Fibroblast of lung (primary cell): Measurements from ENCODE around the gene SNORC.
"Not testable (repeated sequence)": the region's sequence is repeated elsewhere in the genome, so short reads cannot be mapped to it uniquely, and the experiment has no call there.

ENCODE experiments used
- EZH2 ChIP-seq: IDR thresholded peaks from 2 replicates; pipeline ENCODE4 v1.5.1; 2012; ENCODE audit warnings: low read length, control low read depth, mild to moderate bottlenecking; ENCODE audit errors: missing control alignments
- TF ChIP-seq, protein P1 (sequence below), 2 donors: IDR thresholded peaks in 1 of 2; conservative IDR thresholded peaks in 1 of 2; 1 replicate in 1 of 2; 2 replicates in 1 of 2; pipeline ENCODE4 v1.5.1; 2011 to 2012; ENCODE audit warnings: low read length in 2 of 2, control low read depth in 1 of 2, inconsistent platforms in 1 of 2, low read depth in 1 of 2, mild to moderate bottlenecking in 1 of 2

DNA sequence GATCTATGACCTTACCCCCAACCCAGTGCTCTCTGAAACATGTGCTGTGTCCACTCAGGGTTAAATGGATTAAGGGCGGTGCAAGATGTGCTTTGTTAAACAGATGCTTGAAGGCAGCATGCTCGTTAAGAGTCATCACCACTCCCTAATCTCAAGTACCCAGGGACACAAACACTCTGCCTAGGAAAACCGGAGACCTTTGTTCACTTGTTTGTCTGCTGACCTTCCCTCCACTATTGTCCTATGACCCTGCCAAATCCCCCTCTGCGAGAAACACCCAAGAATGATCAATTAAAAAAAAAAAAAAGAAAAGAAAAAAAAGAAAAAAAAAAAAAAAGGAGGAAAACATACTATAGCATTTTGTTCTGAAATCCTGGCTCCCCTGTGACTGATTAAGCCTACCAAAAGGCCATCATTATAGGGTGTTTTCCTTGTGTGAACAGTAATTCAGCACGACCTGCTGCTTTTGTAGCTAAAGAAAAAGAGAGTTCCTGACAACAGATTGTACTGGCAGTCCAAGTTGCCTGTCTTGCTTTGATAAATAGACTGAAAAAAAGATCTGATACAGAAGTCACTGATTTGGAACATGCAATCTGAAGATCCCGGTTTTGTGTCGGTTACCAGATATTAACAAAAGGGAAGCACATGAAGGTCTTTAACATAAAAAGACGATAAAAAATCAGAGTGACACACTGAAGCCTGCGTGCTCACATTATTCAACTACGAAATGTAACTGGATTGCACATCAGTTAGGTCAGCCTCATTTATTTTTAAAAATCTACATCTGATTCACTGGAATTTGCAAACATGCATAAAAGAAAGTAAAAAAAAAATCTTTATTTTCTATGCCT, 37.0 kb downstream of the SNORC start:
- TF ChIP-seq, protein P1, sequence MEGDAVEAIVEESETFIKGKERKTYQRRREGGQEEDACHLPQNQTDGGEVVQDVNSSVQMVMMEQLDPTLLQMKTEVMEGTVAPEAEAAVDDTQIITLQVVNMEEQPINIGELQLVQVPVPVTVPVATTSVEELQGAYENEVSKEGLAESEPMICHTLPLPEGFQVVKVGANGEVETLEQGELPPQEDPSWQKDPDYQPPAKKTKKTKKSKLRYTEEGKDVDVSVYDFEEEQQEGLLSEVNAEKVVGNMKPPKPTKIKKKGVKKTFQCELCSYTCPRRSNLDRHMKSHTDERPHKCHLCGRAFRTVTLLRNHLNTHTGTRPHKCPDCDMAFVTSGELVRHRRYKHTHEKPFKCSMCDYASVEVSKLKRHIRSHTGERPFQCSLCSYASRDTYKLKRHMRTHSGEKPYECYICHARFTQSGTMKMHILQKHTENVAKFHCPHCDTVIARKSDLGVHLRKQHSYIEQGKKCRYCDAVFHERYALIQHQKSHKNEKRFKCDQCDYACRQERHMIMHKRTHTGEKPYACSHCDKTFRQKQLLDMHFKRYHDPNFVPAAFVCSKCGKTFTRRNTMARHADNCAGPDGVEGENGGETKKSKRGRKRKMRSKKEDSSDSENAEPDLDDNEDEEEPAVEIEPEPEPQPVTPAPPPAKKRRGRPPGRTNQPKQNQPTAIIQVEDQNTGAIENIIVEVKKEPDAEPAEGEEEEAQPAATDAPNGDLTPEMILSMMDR (conservative IDR thresholded peaks at IDR 0.05 in 1 of 2, IDR thresholded peaks at IDR 0.05 in 1 of 2; ENCODE audit: low read depth in 1 of 2, low read length in 2 of 2) = not testable (repeated sequence)
- TF ChIP-seq EZH2 = not testable (repeated sequence)
